CD4-positive, alpha-beta T cell treated with Interleukin-2 at 100 ng/mL for 4 hours (primary cell): ENCODE data around the gene RPS21.
"Not testable (repeated sequence)": the region's sequence is repeated elsewhere in the genome, so short reads cannot be mapped to it uniquely, and the experiment has no call there.

Source experiments
- DNase-seq: peaks from one replicate; pipeline ENCODE4 v3.0.0-alpha.2; 2020; ENCODE audit warnings: low spot score

The RPS21 gene

GRCh38 chr20:62411479-62412193, 24.7 kb downstream of the RPS21 start:
- DNase-seq, result no peak

GRCh38 chr20:62412194-62413024, 25.5 kb downstream of the RPS21 start:
- DNase-seq, result no peak

- DNase-seq, result no peak
These were observed 26.2 kb downstream of the RPS21 start for GRCh38 chr20:62413025-62413570.

- no peak for DNase-seq
These were observed 27.1 kb downstream of the RPS21 start for GRCh38 chr20:62413896-62414481.

- DNase-seq, result no peak
These were observed 28.6 kb downstream of the RPS21 start for GRCh38 chr20:62415354-62416111.

- DNase-seq, result no peak
These were observed 30.0 kb downstream of the RPS21 start for GRCh38 chr20:62416651-62417637.

GRCh38 chr20:62417981-62418708, 31.2 kb downstream of the RPS21 start:
- DNase-seq, result no peak

- DNase-seq, result no peak
These were observed 32.0 kb downstream of the RPS21 start for GRCh38 chr20:62418709-62419487.

- DNase-seq, result no peak
These were observed 32.9 kb downstream of the RPS21 start for GRCh38 chr20:62419759-62420158.

GRCh38 chr20:62420846-62421715, 34.2 kb downstream of the RPS21 start:
- DNase-seq, result no peak

- DNase-seq, result no peak
These were observed 34.8 kb downstream of the RPS21 start for GRCh38 chr20:62421716-62421990.

- no peak for DNase-seq
These were observed 35.9 kb downstream of the RPS21 start for GRCh38 chr20:62422636-62423325.

- no peak for DNase-seq
These were observed 36.4 kb downstream of the RPS21 start for GRCh38 chr20:62423326-62423706.

GRCh38 chr20:62424249-62425107, 37.6 kb downstream of the RPS21 start:
- no peak for DNase-seq

GRCh38 chr20:62425281-62426058, 38.6 kb downstream of the RPS21 start:
- DNase-seq, result no peak

- not testable (repeated sequence) for DNase-seq
These were observed 39.1 kb downstream of the RPS21 start for GRCh38 chr20:62426059-62426348.
